SK-N-SH (cell line): ENCODE data around the gene SESN1.

ENCODE experiments used
- GABPA ChIP-seq: IDR thresholded peaks from 2 replicates; pipeline ENCODE4 v1.4.0; 2012; ENCODE audit warnings: low read depth, mild to moderate bottlenecking
- POLR2AphosphoS5 ChIP-seq: IDR thresholded peaks from 2 replicates; pipeline ENCODE4 v1.6.1; 2012; ENCODE audit warnings: low read depth, low read length
- RAD21 ChIP-seq: IDR thresholded peaks from 2 replicates; pipeline ENCODE4 v1.6.1; 2012; ENCODE audit warnings: mild to moderate bottlenecking, low read length
- RFX5 ChIP-seq: IDR thresholded peaks from 2 replicates; pipeline ENCODE4 v1.6.1; 2012; ENCODE audit warnings: mild to moderate bottlenecking, improper control_type of control experiment, low read length
- TF ChIP-seq, protein P1 (sequence below): fragments of 200-600 bp; sonication (generic); IDR thresholded peaks from 2 replicates; pipeline ENCODE4 v1.6.1; 2017; ENCODE audit warnings: antibody characterized with exemption, mild to moderate bottlenecking, moderate library complexity
- TF ChIP-seq, protein P2 (sequence below): IDR thresholded peaks from 2 replicates; pipeline ENCODE4 v1.4.0; 2012; ENCODE audit warnings: low read depth, borderline replicate concordance
- TF ChIP-seq, protein P3 (sequence below): IDR thresholded peaks from 2 replicates; pipeline ENCODE4 v1.4.0; 2012; ENCODE audit warnings: low read depth

DNA sequence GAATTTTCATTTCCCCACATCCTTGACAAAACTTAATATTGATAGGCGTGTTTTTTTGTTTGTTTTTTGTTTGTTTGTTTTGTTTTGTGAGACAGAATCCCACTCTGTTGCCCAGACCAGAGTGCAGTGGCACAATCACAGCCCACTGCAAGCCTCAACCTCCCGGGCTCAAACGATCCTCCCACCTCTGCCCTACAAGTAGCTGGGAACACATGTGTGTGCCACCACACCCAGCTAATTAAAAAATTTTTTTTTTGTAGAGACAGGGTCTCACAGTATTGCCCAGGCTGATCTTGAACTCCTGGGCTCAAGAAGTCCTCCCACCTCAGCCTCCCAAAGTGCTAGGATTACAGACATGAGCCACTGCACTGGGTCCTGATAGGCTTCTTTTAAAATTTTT, 9.9 kb upstream of the SESN1 start:
- TF ChIP-seq, protein P1, sequence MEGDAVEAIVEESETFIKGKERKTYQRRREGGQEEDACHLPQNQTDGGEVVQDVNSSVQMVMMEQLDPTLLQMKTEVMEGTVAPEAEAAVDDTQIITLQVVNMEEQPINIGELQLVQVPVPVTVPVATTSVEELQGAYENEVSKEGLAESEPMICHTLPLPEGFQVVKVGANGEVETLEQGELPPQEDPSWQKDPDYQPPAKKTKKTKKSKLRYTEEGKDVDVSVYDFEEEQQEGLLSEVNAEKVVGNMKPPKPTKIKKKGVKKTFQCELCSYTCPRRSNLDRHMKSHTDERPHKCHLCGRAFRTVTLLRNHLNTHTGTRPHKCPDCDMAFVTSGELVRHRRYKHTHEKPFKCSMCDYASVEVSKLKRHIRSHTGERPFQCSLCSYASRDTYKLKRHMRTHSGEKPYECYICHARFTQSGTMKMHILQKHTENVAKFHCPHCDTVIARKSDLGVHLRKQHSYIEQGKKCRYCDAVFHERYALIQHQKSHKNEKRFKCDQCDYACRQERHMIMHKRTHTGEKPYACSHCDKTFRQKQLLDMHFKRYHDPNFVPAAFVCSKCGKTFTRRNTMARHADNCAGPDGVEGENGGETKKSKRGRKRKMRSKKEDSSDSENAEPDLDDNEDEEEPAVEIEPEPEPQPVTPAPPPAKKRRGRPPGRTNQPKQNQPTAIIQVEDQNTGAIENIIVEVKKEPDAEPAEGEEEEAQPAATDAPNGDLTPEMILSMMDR = no peak
- TF ChIP-seq GABPA (no peak), POLR2AphosphoS5 (no peak), RAD21 (no peak), RFX5 (no peak)
- TF ChIP-seq, protein P2, sequence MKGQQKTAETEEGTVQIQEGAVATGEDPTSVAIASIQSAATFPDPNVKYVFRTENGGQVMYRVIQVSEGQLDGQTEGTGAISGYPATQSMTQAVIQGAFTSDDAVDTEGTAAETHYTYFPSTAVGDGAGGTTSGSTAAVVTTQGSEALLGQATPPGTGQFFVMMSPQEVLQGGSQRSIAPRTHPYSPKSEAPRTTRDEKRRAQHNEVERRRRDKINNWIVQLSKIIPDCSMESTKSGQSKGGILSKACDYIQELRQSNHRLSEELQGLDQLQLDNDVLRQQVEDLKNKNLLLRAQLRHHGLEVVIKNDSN = no peak
- TF ChIP-seq, protein P3, sequence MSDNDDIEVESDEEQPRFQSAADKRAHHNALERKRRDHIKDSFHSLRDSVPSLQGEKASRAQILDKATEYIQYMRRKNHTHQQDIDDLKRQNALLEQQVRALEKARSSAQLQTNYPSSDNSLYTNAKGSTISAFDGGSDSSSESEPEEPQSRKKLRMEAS = no peak
